OCI-M2 (cell line): ENCODE measurements around the gene MDM1.

Experiments used
- DNase-seq: peaks from one replicate; lab custom pipeline; 2025; ENCODE audit not compliant: unreplicated experiment; lab: John Stamatoyannopoulos, UW

Gene MDM1

GRCh38 chr12:68331869-68332727 is at the start of gene MDM1:
Gene MDM1 (minus strand): TSS chr12:68332362. CDS start chr12:68332245, 117 bp downstream.
- DNase-seq: peak; percentile 91

- DNase-seq: peak; percentile 59
These were observed 49.5 kb upstream of the MDM1 start for GRCh38 chr12:68381476-68382219.

DNA sequence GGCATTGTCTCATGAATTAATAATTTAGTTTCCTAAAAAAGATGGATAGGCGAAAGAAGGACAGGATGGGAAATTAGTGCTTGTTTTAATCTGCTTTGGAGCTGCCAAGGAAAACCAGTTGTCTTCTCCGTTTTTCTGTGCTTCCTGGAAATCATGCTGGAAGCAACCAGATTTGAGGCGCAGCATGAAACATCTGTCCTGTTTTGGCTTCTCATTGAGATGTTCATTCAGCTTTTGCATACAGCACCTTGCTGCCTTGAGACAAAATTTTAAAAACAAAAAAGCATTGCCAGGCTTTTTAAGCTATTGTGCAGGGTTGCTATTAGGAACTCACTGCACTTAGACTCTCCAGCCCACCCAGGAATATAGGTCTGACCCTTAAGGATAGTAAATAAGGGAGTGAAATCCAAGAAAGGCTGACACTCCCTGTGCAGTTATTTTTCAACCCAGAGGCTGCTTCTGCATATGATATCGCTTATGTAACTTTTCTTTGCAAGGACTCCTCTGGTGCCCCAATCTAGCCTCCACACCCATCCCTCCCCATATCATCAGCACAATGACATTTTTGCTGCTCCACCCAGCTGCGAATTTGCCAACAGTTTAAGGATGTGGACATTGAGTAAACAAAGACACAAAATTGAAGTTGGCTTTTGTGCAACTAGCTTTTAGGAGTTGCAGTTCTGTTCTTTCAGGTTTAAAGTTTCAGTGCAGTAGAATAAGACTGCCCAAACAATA is 46.9 kb upstream of the MDM1 start:
- DNase-seq: no peak

- no peak for DNase-seq
These were observed 45.7 kb upstream of the MDM1 start for GRCh38 chr12:68377881-68378280.

DNA sequence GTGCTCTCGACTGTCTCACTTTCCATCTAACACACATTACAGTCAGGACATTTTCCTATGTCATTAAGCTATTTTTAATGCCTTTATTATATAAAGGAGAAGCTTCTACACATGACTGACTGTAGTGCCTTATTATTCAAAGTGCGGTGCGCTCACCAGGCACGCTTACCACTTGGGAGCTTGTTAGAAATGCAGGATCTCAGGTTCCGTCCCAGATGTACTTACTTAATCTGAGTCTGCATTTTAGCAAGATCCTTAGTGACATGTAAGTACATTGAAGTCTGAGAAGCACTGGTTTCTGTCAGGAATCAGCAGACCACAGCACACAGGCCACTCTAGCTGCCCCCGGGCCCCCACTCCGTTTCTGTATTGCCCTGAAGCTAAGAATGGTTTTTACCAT is 44.7 kb upstream of the MDM1 start:
- no peak for DNase-seq

DNA sequence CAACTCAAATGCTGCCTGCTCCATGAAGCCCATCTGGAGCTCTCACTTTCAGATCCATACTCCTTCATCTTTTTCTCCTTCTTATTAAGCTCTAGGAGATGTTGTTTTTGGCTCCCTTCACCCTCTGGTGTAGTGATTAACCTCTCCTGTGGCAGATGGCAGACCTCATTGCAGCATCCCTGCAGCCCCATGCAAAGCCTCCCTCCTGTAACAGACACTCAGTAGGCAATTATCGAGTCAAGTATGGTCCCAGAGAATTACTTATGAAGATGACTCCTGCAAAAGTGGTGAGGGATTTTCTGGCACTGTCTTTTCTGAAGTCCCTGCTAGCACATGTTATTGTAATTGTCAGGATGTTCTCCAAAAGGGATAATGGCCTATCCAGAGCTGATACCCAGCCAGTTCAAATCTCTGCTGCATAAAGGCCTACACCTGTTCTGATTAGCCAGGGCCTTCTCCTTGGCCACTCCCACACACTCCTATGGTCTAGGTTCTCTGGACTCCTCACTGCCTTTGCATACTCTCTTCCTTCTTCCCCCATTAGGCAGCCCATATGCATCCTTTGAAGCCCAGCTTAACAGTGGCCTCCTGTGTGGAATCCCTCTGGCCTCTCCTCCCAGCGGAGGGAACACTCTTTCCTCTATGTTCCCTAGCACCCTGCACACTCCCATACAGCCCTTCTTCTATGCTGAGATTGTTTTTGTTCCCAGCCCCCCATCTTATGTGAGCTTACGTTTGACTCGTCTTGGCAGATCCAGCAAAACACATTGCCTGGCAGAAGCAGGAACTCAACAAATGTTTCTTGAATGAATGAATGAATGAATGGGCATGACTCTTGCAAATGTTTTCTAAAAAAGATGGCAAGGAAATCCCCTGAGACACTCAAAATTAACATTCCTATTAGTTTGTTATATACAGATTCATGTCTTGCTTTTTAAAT is 43.9 kb upstream of the MDM1 start:
- no peak for DNase-seq

DNA sequence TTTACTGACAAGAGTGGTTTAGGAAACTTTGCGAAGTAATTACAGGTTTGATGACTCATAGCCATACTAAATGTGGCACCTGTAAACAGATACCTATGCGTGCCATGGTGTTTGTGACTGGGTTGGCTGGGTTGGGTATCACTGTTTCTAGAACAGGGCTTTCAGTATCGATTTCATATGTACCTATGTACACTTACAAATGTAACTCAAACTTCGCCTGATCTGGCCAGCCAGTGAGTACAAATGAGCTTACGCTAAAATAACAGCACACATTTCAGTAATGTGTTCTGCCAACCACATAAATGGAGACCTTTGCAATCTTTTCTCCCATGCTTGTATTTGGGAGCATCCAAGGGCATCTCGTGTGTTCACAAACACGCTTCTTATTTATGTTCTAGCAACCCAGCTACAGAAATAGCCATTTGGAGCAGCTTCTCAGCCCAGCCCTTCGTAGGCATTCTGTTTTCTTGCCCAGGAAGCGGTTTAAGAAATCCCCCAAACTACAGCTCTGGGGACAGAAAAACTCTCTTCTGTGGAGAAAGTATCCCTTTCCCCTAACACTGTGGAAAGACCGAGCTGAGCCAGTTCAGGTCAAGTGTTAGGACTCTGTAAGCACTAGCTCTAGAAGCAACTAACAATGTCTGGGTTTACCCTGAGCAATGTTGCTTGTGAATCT is 42.3 kb upstream of the MDM1 start:
- no peak for DNase-seq

DNA sequence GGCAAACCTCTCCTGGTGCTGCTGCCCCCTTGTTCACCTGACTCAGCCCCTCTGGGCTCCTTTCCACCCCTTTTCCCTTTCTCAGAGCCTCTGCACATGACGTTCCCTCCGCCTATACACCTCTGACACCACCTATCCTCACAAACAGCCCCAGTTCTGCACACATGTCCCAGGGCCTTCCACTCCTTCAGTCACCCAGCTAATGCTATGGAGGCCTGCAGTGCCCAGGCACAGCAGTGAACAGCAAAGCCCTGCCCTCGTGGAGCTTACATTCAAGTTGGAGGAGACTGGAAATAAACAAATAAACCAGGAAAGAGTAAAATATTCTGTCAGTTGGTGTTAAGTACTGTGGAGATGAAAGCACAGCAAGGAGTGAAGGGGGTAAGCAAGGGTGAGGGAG is 38.5 kb upstream of the MDM1 start:
- no peak for DNase-seq

DNA sequence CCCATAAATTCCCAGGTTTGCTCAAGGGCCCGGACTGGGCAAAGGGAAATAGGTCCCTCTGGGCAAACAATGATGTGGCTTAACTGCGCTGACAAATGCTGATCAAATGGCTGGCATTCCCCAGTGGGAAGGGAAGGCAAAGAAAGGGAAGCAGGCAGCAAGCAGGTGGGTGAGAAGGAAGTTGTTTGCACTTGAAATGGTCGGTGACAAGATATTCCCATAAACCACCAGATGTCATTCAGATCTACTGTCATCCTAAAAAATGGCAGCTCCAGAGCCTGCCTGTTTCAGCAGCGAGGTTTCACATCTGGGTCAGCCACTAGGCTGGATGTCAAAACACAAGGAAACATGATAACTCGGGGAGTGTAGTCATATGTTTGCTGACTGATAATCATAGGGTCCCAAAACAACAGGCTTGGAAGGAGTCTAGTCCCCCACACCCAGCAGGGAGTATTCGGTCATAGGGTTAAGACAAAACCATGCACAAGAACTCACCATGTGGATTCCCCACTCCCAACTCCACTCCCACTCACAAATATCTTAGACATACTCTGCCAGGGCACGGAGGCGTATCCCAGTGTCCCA is 37.9 kb upstream of the MDM1 start:
- DNase-seq: peak; percentile 68

DNA sequence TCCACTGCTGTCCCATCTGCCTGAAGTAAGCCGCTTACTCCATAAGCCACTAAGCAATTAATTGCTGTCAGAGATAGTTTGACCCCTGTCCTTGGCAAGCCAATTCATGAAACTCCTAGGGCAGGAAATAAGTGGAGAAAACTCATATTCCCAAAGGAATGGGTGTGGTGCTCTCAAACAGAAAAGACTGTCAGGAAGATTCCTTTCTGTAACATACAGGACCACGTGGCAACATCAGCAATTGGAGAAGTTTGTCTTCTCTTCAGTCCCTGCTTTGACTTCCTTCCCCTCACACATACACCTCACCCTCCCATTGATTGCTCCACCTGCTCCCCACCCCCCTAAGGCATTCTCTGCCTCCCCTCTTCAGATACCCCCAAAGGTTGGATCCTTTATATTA is 36.2 kb upstream of the MDM1 start:
- no peak for DNase-seq

DNA sequence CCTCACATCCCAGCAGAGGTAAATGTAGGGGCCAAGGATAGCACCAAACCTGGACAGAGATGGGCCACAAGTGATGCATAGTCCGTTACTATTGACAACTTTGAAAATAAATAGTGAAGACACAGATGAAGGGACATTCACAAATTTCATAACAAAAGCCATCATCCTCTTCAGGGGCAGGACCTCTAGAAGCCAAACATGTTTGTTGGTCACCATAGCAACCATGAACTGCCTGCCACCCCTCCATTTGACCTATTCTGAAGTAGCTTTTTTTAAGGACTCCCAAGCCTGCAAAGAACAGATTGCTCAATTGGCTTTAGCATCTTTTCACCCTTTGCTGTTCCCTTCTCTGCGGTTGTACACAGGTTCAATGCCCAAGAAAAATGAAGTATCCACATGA is 35.7 kb upstream of the MDM1 start:
- no peak for DNase-seq

GRCh38 chr12:68367116-68367515 is 35.0 kb upstream of the MDM1 start:
- DNase-seq: no peak

DNA sequence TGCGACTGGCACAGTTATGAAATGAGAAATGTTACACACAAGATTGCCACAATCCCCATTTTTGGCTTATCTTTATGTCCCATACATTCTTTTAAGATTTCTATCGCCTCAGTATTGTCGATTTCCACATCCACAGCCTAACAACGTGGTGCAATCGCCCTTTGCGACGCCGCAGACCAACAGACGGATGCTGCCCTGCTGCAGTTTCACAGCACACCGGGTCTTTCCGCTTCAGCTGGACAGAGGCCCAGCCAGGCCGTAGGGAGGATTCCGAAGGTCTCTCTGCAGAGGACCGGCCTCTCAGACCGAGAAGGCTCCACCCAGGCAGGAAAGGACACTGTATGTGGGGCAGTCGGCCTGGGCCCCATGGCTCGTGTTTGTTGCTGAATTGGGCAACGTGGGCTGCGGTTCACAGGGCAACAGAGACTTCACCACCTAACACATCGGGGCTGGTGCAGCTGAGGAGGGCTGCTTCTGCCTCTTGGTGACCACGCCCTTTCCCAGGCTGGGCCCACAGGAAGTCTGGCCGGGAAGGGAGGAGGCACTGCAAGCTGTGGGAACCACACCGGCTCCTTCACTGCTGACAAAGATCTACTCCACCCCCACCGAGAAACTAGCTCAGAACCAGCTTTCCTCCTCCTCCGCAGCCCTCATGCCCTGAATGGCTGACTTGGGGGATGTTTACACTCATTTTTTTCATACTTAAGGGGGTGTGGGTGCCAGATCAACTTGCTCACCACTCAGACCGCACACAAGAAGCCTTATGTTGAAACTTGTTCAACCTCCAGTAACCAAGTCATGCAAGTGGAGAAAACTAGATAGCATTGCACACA is 32.9 kb upstream of the MDM1 start:
- DNase-seq: peak; percentile 85

DNA sequence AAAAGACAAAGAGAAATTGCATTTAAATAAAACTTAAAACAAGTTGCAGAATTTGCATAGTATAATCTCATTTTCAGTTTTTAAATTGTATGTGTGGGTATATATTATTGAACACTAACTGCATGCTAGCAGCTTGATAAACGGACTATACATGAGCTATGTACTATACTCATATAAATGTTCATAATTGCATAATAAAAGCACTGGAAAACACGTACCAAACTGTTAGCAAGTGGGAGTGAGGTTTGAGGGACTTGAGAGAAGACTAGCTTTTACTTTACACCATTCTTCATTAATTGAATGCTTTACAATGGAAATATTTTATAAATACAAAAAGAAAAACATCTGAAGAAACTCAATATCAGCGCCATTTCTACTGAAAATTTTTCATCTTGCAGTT is 32.2 kb upstream of the MDM1 start:
- DNase-seq: no peak

DNA sequence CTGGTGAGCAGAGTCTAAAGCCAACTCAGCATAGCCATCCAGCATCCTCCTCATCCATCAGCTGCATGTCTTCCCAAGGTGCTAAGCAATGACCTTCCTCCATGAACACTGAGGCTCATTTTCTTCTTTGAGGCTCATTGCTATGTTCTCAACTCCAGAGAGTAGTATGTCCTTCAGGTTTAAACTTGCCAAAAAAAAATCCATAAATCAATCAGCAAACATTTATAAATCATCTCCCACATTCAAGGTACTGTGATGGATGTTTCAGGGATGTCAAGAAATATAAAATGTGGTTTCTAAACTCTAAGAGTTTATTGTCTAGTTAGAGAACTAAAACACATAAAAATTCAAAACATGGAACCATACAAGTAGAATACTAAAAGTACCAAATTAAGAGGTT is 29.8 kb upstream of the MDM1 start:
- DNase-seq: no peak

GRCh38 chr12:68359674-68360073 is 27.5 kb upstream of the MDM1 start:
- no peak for DNase-seq

- no peak for DNase-seq
These were observed 26.6 kb upstream of the MDM1 start for GRCh38 chr12:68358532-68359485.

- DNase-seq: no peak
These were observed 24.8 kb upstream of the MDM1 start for GRCh38 chr12:68356986-68357385.
